Amniotic epithelial cell (primary cell): ENCODE data around the gene TENT5C.

Experiments
- DNase-seq: peaks from one replicate; pipeline ENCODE4 v3.0.0-alpha.2; 2010; ENCODE audit warnings: low read depth

Gene TENT5C

GRCh38 chr1:117657949-117658660 is 52.3 kb downstream of the TENT5C start:
- DNase-seq, result no peak

- DNase-seq, result no peak
Observed at GRCh38 chr1:117658676-117659075, 52.8 kb downstream of the TENT5C start.

DNA sequence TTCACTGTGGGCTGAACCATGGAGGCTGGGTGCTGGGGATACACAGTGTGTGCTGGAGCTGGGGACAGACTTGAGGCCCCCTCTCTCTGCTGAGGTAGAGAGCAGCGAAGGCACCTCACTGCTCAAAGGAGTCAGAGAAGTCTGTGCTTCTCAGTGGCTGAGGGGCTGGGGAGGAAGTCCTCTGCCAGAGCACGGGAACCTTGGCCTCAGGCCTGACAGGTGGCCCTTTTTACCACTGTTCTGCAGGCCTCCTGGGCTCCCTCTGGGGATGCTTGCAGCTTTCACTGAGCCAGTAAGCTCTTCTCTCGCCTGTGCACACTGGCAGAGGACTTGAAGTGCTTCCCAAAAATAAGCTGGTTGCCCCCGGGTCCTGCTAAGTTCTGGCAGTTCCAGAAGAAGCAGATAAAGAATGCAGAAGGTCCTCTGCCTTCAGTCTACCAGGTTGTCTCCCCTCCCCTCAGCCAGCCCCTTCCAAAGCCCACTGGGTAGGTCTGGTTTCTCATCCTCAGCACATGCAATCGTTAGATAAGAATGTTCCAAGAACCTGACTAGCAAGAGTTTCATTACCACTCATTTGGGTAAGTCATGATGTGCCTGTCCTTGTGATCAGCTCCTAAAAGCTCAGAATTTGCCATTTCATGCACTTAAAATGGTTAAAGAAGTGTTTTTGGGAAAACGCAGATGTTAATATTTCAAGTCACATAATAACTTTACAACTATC is 53.9 kb downstream of the TENT5C start:
- DNase-seq, result no peak

GRCh38 chr1:117660271-117660965 is 54.6 kb downstream of the TENT5C start:
- no peak for DNase-seq

DNA sequence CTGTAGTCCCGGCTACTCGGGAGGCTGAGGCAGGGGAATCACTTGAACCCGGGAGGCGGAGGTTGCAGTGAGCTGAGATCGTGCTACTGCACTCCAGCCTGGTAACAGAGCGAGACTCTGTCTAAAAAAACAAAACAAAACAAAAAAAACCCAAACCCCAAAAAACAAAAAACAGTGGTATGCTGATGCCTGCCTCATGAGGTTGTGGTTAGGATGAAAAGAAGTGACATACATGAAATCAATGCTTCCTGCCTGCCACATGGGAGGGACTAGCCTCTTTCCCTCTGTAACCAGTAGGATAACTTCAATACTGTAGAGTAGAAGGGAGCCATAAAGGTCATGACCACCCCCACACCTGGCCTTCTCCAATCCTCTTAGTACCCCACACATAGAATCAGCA is 55.2 kb downstream of the TENT5C start:
- DNase-seq, result no peak

- DNase-seq, result no peak
Observed at GRCh38 chr1:117662667-117663066, 56.8 kb downstream of the TENT5C start.

- DNase-seq, result no peak
Observed at GRCh38 chr1:117663156-117663902, 57.5 kb downstream of the TENT5C start.

- DNase-seq, result no peak
Observed at GRCh38 chr1:117664314-117664713, 58.5 kb downstream of the TENT5C start.

DNA sequence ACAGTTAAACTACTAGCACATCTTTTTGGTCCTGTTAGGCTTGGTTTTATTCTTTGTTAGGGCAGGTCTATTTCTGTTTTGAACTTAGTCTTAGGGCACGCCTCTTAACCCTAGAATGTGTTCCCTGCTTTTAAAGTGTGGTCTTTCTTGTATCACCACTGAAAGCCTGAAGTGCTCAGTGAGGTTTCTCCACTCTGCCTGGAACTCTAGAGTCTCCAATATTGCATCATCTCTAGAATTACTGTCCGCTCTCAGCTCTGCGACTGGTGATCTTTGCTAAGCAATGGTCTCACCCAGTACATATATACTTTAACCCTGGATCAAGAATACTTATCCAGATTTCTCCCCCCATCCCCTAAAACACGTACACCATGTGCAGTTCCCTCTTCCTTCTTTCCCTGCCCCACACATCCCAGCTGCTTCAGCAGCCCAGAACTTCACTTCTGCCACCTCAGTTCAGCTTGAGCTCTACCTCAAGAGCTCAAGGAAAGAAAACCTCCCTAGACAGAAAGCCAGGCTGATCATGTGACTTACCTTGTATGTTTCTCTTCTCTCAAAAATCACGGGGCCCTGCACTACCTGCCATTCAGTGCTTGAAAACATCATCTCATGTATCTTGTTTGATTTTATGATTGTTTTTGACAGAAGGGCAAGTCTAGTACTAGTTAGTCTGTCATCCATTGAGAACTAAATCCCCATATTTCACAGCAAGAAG is 59.9 kb downstream of the TENT5C start:
- peak; percentile 36 for DNase-seq

DNA sequence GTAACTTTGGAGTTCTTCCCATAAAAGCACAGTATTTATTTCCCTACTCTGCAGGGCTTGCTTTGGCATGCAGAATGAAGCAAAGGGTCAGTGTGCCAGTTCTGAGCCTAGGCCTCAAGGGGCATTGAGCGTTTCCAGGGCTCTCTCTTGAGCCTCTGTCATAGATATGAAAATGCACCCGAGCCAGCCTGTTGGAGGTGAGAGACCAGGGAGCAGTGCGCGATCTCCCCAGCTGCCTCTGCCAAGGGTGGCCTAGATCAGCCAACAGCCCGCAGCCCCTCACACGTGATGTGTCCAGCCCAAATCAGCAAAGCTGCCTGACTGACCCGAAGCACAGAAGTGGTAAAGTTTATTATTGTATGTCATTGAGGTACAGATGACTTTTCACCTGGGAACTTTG is 63.7 kb downstream of the TENT5C start:
- no peak for DNase-seq

GRCh38 chr1:117670976-117671780 is 65.3 kb downstream of the TENT5C start:
- DNase-seq, result no peak

- peak; percentile 70 for DNase-seq
Observed at GRCh38 chr1:117671781-117672501, 66.1 kb downstream of the TENT5C start.

GRCh38 chr1:117672756-117673155 is 66.9 kb downstream of the TENT5C start:
- DNase-seq, result no peak

DNA sequence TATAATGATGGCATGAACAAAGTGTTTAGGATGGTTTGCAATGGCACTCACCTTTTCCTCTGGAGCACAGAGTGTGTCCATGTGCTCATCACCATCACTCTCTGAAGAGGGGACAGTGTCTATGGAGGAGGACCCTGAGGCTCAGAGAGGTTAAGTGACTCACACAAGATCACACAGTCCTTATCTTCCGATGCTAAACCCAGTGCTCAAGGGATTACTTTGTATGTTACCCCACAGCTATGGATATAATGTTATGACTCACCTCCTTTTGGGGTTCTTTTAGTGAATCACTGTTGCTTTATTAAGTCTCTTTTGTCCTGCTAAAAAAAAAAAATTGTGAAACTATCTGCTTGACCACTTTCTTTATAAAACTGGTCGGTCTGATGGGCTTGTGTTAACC is 67.6 kb downstream of the TENT5C start:
- DNase-seq, result peak; percentile 95

GRCh38 chr1:117674521-117675400 is 68.9 kb downstream of the TENT5C start:
- peak; percentile 23 for DNase-seq

DNA sequence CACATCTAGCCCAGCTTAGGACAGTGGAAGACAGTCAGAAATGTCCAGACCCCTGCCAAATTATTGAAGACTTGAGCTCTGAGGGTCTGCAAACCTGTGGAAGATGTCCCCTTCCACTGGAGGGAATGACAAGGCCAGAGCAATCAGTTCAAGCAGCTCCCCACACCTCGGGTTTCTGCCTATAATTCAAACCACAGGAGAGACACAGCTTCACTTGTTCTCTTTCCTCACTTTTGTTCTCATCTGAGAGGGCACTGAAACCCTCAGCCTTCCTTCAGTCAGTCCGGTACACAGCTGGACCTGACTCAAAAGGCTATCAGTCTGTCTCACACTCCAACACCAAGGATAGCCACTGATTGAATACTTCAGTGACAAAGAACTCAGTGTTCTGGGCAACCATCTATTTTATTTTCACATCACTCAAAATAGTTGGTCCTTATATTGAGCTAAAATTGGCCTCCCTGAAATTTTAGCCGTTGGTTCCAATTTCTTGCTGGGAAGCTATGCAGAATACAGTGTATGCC is 70.1 kb downstream of the TENT5C start:
- no peak for DNase-seq

- no peak for DNase-seq
Observed at GRCh38 chr1:117676615-117677130, 70.8 kb downstream of the TENT5C start.
